CD4-positive, alpha-beta memory T cell (primary cell): ENCODE results near the gene SUSD2. TPM values are rescaled to one million over a fixed set of nuclear protein-coding genes. Genes with fewer than 3 reads are reported as not detected.

Experiments used
- CTCF ChIA-PET: fragments of 350-600 bp; sonication (Branson Sonifier 250); formaldehyde crosslinking; loops from one replicate; lab custom pipeline; 2021; ENCODE audit warnings: inconsistent platforms; ENCODE audit not compliant: partially characterized antibody; lab: Charles Lee
- POLR2A ChIA-PET: fragments of 350-600 bp; sonication (Branson Sonifier 250); formaldehyde crosslinking; loops from one replicate; lab custom pipeline; 2021; ENCODE audit not compliant: partially characterized antibody; lab: Charles Lee
- DNase-seq, 5 donors: peaks; one replicate each; pipeline versions ENCODE4 v3.0.0 to v3.0.0-alpha.2; 2020 to 2022; ENCODE audit warnings: mixed read lengths in 1 of 5
- H3K27ac ChIP-seq: one replicate; pipeline ENCODE4 v1.7.0; 2013; ENCODE audit warnings: low read depth, low read length
- H3K27me3 ChIP-seq: 2 replicates; pipeline ENCODE4 v1.7.0; 2013; ENCODE audit warnings: mild to moderate bottlenecking, low read length, moderate library complexity; ENCODE audit not compliant: insufficient read depth
- H3K36me3 ChIP-seq: 2 replicates; pipeline ENCODE4 v1.7.0; 2013; ENCODE audit warnings: mild to moderate bottlenecking, low read length, moderate library complexity; ENCODE audit not compliant: insufficient read depth
- H3K4me1 ChIP-seq: 2 replicates; pipeline ENCODE4 v1.7.0; 2013; ENCODE audit warnings: mild to moderate bottlenecking, low read length, moderate library complexity; ENCODE audit not compliant: insufficient read depth
- H3K4me3 ChIP-seq, 2 donors: one replicate each; pipeline ENCODE4 v1.7.0; 2013; ENCODE audit warnings: low read length in 2 of 2, mild to moderate bottlenecking in 1 of 2
- H3K9me3 ChIP-seq, 2 donors: one replicate each; pipeline ENCODE4 v1.7.0; 2013; ENCODE audit warnings: low read length in 2 of 2, control low read depth in 1 of 2; ENCODE audit not compliant: control insufficient read depth in 1 of 2
- H3K27ac Mint-ChIP-seq, 7 donors: one replicate each; pipeline ENCODE4 v1.8.0; 2020 to 2021; ENCODE audit warnings: mixed read lengths in 7 of 7, mild to moderate bottlenecking in 6 of 7, inconsistent platforms in 3 of 7, moderate library complexity in 3 of 7
- H3K27me3 Mint-ChIP-seq, 2 donors: one replicate each; pipeline ENCODE4 v1.8.0; 2020 to 2021; ENCODE audit warnings: mixed read lengths in 2 of 2
- H3K36me3 Mint-ChIP-seq, 2 donors: one replicate each; pipeline ENCODE4 v1.8.0; 2020 to 2021; ENCODE audit warnings: mixed read lengths in 2 of 2, inconsistent platforms in 1 of 2, mild to moderate bottlenecking in 1 of 2
- H3K4me1 Mint-ChIP-seq, 4 donors: one replicate each; pipeline ENCODE4 v1.8.0; 2020 to 2021; ENCODE audit warnings: mixed read lengths in 4 of 4, mild to moderate bottlenecking in 1 of 4
- H3K4me3 Mint-ChIP-seq, 8 donors: one replicate each; pipeline ENCODE4 v1.8.0; 2020 to 2021; ENCODE audit warnings: mixed read lengths in 8 of 8, mild to moderate bottlenecking in 7 of 8, moderate library complexity in 6 of 8, inconsistent platforms in 3 of 8
- H3K9me3 Mint-ChIP-seq, 8 donors: one replicate each; pipeline ENCODE4 v1.8.0; 2020 to 2021; ENCODE audit warnings: mixed read lengths in 8 of 8, mild to moderate bottlenecking in 5 of 8, inconsistent platforms in 3 of 8, moderate library complexity in 1 of 8
- intact Hi-C: fragments of 100-400 bp; cut with micrococcal nuclease; formaldehyde crosslinking; loops from one replicate; pipeline ENCODE4 v1.15.1; 2023
- polyA plus RNA-seq, 2 donors: library from polyadenylated mRNA; unstranded; fragments of 300-500 nt; fragmentation: Illumina TruSeq; gene quantifications; one replicate each; pipeline ENCODE4 v1.2.3, GENCODE V29; 2021
- total RNA-seq, 2 experiments: library from RNA; stranded (reverse); gene quantifications; one replicate each; pipeline ENCODE4 v1.2.3, GENCODE V29; 2021

SUSD2 gene
- total and polyA plus RNA-seq, 4 experiments from 2014 or later = 0.05 to 0.52 (median 0.44) TPM; not detected in 1

DNA sequence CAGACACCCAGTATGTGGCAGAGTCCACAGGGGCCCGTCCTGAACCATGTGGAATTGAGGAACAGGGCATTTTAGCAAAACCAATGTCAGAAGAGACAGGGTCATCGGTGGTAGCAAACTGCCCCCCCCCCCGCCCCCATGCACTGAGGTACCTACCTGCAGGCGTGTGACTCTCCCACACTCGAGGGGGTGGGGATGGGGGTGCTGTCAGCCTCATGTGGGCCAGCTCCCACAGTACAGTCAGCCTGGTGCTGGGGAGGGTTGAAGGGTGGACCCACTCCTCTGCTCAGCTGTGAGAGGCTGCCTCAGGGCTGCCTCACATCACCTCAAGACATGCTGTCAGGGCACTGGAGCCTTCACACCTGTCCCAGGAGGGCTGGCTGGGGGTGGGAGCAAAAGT, 10.7 kb upstream of the SUSD2 start:
- no peaks in the 10 kb centered on the region for H3K27me3 Mint-ChIP-seq
- DNase-seq = no peak
- H3K27ac Mint-ChIP-seq = no peak overlapping the region
- H3K4me3 Mint-ChIP-seq = no peak overlapping the region
- Histone ChIP-seq H3K27ac (no peak overlapping the region), H3K4me1 (no peaks in the 10 kb centered on the region), H3K4me3 (no peak overlapping the region), H3K36me3 (peaks cover 73% of the 10 kb centered on the region), H3K27me3 (no peaks in the 10 kb centered on the region), H3K9me3 (no peaks in the 10 kb centered on the region)
- intact Hi-C loops = no loop called here
- no peaks in the 10 kb centered on the region for H3K9me3 Mint-ChIP-seq
- peaks cover 3 to 69% of the 10 kb centered on the region in 2 donors for H3K36me3 Mint-ChIP-seq
- POLR2A ChIA-PET = interaction anchor here (11.0 kb wide), 1 partner anchor 14 kb away, joined by 90 read pairs; no protein-coding TSS in a partner anchor
- peaks cover 0 to 3% (median 0%) of the 10 kb centered on the region in 4 donors for H3K4me1 Mint-ChIP-seq
- CTCF ChIA-PET = interaction anchor here (1.0 to 8.0 kb wide), 3 partner anchors 15 to 63 kb away, joined by 4 to 111 read pairs (median 4); no protein-coding TSS in a partner anchor

GRCh38 chr22:24171822-24172221, 9.5 kb upstream of the SUSD2 start:
- Histone ChIP-seq H3K27me3 (no peaks in the 10 kb centered on the region), H3K9me3 (no peaks in the 10 kb centered on the region), H3K4me3 (no peak overlapping the region), H3K4me1 (no peaks in the 10 kb centered on the region), H3K27ac (no peak overlapping the region), H3K36me3 (peaks cover 70% of the 10 kb centered on the region)
- DNase-seq = no peak
- Mint-ChIP-seq H3K27me3 (no peaks in the 10 kb centered on the region), H3K9me3 (no peaks in the 10 kb centered on the region), H3K27ac (no peak overlapping the region), H3K4me3 (no peak overlapping the region), H3K36me3 (peaks cover 3 to 71% of the 10 kb centered on the region in 2 donors), H3K4me1 (peaks cover 0 to 3% (median 0%) of the 10 kb centered on the region in 4 donors)
- intact Hi-C loops = no loop called here
- ChIA-PET CTCF (interaction anchor here (1.0 to 8.0 kb wide), 4 partner anchors 9 to 64 kb away, joined by 3 to 111 read pairs (median 4); partner anchors contain the start of gene SUSD2), POLR2A (interaction anchor here (11.0 kb wide), 1 partner anchor 16 kb away, joined by 90 read pairs; no protein-coding TSS in a partner anchor)

DNA sequence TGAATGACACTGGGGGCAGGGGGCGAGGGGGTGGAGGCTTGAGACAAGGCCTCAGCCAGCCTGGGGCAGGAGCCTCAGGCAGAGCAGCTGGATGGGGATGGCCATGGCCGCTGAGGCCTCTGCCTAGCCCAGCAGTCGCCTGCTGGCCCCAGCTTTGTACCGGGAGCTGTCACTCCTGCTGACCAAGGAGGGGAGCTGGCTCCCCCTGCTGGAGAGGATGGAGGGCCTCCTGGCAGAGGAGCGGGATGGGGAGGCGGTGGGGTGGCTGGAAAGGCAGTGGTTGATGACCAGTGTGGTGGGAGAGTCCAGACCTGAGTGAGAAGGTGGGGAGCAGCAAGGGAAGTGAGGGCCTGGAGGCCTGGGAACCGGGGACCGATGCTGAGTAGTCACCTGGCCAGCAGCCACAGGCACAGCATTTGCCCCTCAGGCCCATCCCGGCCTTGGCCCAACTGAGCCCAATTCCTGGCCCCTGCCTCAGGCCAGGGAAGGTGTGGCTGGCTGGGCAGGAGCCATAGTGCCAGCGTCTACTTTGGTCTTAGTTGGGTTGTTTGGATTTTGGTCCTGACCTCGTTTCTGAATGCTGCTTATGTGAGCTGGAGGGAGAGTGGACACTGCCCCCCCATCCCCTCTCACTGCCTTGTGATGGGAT, 6.0 kb upstream of the SUSD2 start:
- intact Hi-C loops = loop anchor here (1.0 to 2.0 kb wide), 4 partner anchors 18 to 68 kb away; no protein-coding TSS in a partner anchor
- Histone ChIP-seq H3K27me3 (no peaks in the 10 kb centered on the region), H3K4me1 (no peaks in the 10 kb centered on the region), H3K4me3 (no peak overlapping the region), H3K9me3 (no peaks in the 10 kb centered on the region), H3K27ac (no peak overlapping the region), H3K36me3 (peaks cover 46% of the 10 kb centered on the region)
- Mint-ChIP-seq H3K36me3 (peaks cover 0 to 57% of the 10 kb centered on the region in 2 donors), H3K9me3 (no peaks in the 10 kb centered on the region), H3K4me1 (no peaks in the 10 kb centered on the region), H3K4me3 (no peak overlapping the region), H3K27me3 (no peaks in the 10 kb centered on the region), H3K27ac (peak overlapping the region in 3 of 7 donors; percentile 13 to 83 (median 79))
- POLR2A ChIA-PET = interaction anchor here (3.3 to 11.0 kb wide), 2 partner anchors 19 to 42 kb away, joined by 13 to 90 read pairs; no protein-coding TSS in a partner anchor
- peak; percentile 48 to 55 (median 49) for DNase-seq
- CTCF ChIA-PET = interaction anchor here (0.8 to 8.0 kb wide), 17 partner anchors 9 to 164 kb away, joined by 3 to 111 read pairs (median 5); partner anchors contain the start of gene CABIN1

DNA sequence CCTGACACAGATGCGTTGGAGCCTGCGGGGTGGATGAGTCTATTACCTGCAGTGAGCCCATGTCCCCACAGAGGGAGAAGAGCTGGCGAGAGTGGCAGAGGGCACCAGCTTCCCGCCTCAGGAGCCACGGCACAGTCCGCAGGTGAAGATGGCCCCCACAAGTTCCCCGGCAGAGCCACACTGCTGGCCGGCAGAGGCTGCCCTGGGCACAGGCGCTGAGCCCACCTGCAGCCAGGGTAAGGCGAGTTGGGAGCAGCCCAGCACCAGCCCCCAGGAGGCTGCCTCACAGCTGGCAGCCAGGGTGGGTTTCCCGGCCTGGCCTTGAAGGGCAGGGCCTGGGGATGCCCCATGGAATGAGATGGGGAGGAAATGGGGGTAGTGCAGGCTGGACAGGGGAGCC, 5.2 kb upstream of the SUSD2 start:
- intact Hi-C loops = no loop called here
- H3K9me3 ChIP-seq = no peaks in the 10 kb centered on the region
- H3K27me3 ChIP-seq = no peaks in the 10 kb centered on the region
- H3K4me1 ChIP-seq = no peaks in the 10 kb centered on the region
- H3K4me1 Mint-ChIP-seq = no peaks in the 10 kb centered on the region
- DNase-seq = peak in 1 of 5 donors; percentile 1
- no peaks in the 10 kb centered on the region for H3K27me3 Mint-ChIP-seq
- H3K4me3 Mint-ChIP-seq = no peak overlapping the region
- H3K36me3 Mint-ChIP-seq = peaks cover 0 to 54% of the 10 kb centered on the region in 2 donors
- H3K27ac ChIP-seq = no peak overlapping the region
- peaks cover 41% of the 10 kb centered on the region for H3K36me3 ChIP-seq
- ChIA-PET CTCF (interaction anchor here (1.6 to 8.0 kb wide), 5 partner anchors 21 to 74 kb away, joined by 3 to 111 read pairs (median 29); no protein-coding TSS in a partner anchor), POLR2A (interaction anchor here (3.3 to 11.0 kb wide), 2 partner anchors 20 to 42 kb away, joined by 13 to 90 read pairs; no protein-coding TSS in a partner anchor)
- H3K4me3 ChIP-seq = no peak overlapping the region
- no peaks in the 10 kb centered on the region for H3K9me3 Mint-ChIP-seq
- H3K27ac Mint-ChIP-seq = no peak overlapping the region

GRCh38 chr22:24176630-24177029, 4.7 kb upstream of the SUSD2 start:
- H3K27me3 Mint-ChIP-seq = no peaks in the 10 kb centered on the region
- H3K36me3 Mint-ChIP-seq = peaks cover 0 to 49% of the 10 kb centered on the region in 2 donors
- intact Hi-C loops = no loop called here
- ChIA-PET POLR2A (interaction anchor here (3.3 to 11.0 kb wide), 2 partner anchors 20 to 43 kb away, joined by 13 to 90 read pairs; no protein-coding TSS in a partner anchor), CTCF (interaction anchor here (3.9 to 8.0 kb wide), 3 partner anchors 21 to 68 kb away, joined by 29 to 111 read pairs (median 104); no protein-coding TSS in a partner anchor)
- no peak overlapping the region for H3K4me3 ChIP-seq
- no peaks in the 10 kb centered on the region for H3K4me1 ChIP-seq
- H3K27me3 ChIP-seq = no peaks in the 10 kb centered on the region
- H3K36me3 ChIP-seq = peaks cover 35% of the 10 kb centered on the region
- no peak overlapping the region for H3K27ac Mint-ChIP-seq
- no peaks in the 10 kb centered on the region for H3K9me3 ChIP-seq
- no peaks in the 10 kb centered on the region for H3K4me1 Mint-ChIP-seq
- no peak overlapping the region for H3K4me3 Mint-ChIP-seq
- H3K9me3 Mint-ChIP-seq = no peaks in the 10 kb centered on the region
- H3K27ac ChIP-seq = no peak overlapping the region
- peak in 1 of 5 donors; percentile 19 for DNase-seq

GRCh38 chr22:24177045-24177444, 4.2 kb upstream of the SUSD2 start:
- Histone ChIP-seq H3K4me1 (no peaks in the 10 kb centered on the region), H3K36me3 (peaks cover 33% of the 10 kb centered on the region), H3K9me3 (no peaks in the 10 kb centered on the region), H3K27me3 (no peaks in the 10 kb centered on the region), H3K4me3 (no peak overlapping the region), H3K27ac (no peak overlapping the region)
- intact Hi-C loops = no loop called here
- Mint-ChIP-seq H3K4me3 (no peak overlapping the region), H3K36me3 (peaks cover 0 to 45% of the 10 kb centered on the region in 2 donors), H3K4me1 (no peaks in the 10 kb centered on the region), H3K9me3 (no peaks in the 10 kb centered on the region), H3K27me3 (no peaks in the 10 kb centered on the region), H3K27ac (no peak overlapping the region)
- ChIA-PET POLR2A (no interaction called here), CTCF (interaction anchor here (5.5 to 8.0 kb wide), 2 partner anchors 22 to 45 kb away, joined by 104 to 111 read pairs; no protein-coding TSS in a partner anchor)
- peak in 1 of 5 donors; percentile 15 for DNase-seq

GRCh38 chr22:24177456-24177855, 3.8 kb upstream of the SUSD2 start:
- Histone ChIP-seq H3K4me3 (no peak overlapping the region), H3K4me1 (no peaks in the 10 kb centered on the region), H3K27ac (no peak overlapping the region), H3K9me3 (no peaks in the 10 kb centered on the region), H3K27me3 (no peaks in the 10 kb centered on the region), H3K36me3 (peaks cover 29% of the 10 kb centered on the region)
- Mint-ChIP-seq H3K36me3 (peaks cover 0 to 42% of the 10 kb centered on the region in 2 donors), H3K4me3 (no peak overlapping the region), H3K27me3 (no peaks in the 10 kb centered on the region), H3K9me3 (no peaks in the 10 kb centered on the region), H3K4me1 (no peaks in the 10 kb centered on the region), H3K27ac (no peak overlapping the region)
- DNase-seq = peak in 1 of 5 donors; percentile 6
- intact Hi-C loops = no loop called here
- ChIA-PET CTCF (interaction anchor here (5.5 to 8.0 kb wide), 2 partner anchors 22 to 45 kb away, joined by 104 to 111 read pairs; no protein-coding TSS in a partner anchor), POLR2A (no interaction called here)
